GM10248 (cell line): ENCODE measurements around the gene COTL1.
"Not testable (repeated sequence)": the region's sequence is repeated elsewhere in the genome, so short reads cannot be mapped to it uniquely, and the experiment has no call there.

ENCODE experiments used
- CTCF ChIA-PET: fragments of 300-600 bp; sonication (Branson Sonifier 250); formaldehyde crosslinking; extraction: SDS; loops from one replicate; lab custom pipeline; 2021; ENCODE audit warnings: antibody characterized with exemption; lab: Yijun Ruan, JAX
- POLR2A ChIA-PET: fragments of 350-650 bp; sonication (Branson Sonifier 250); formaldehyde crosslinking; extraction: SDS; loops from one replicate; lab custom pipeline; 2020; ENCODE audit warnings: antibody characterized with exemption; lab: Yijun Ruan, JAX
- DNase-seq: peaks from one replicate; pipeline ENCODE4 v3.0.0; 2012; ENCODE audit errors: extremely low spot score
- TF ChIP-seq, protein P1 (sequence below): IDR thresholded peaks from 2 replicates; pipeline ENCODE4 v1.5.1; 2012; ENCODE audit warnings: mild to moderate bottlenecking, low read depth; ENCODE audit errors: extremely low read depth, missing control alignments, control extremely low read depth

Gene COTL1

DNA sequence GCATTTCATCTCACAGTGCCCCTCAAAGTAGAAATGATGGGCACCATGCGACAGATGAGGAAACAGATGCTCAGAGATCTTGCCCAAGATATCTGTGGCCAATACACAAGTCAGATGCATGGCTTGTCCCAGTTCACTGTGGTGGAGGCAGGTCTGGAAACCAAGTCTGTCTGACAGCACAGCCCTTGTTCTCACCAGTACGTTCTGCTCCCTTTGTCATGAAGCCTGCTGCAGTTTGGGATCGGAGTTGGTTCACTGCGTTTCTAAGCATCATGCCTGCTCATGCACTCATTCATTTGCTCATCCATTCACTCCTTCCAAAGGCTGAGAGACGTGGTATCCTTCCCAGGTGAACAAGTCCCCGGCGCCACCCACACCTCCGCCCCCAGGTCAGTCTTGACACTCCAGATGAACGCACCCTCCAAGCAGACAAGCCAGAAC, 86.2 kb downstream of the COTL1 start:
- TF ChIP-seq, protein P1, sequence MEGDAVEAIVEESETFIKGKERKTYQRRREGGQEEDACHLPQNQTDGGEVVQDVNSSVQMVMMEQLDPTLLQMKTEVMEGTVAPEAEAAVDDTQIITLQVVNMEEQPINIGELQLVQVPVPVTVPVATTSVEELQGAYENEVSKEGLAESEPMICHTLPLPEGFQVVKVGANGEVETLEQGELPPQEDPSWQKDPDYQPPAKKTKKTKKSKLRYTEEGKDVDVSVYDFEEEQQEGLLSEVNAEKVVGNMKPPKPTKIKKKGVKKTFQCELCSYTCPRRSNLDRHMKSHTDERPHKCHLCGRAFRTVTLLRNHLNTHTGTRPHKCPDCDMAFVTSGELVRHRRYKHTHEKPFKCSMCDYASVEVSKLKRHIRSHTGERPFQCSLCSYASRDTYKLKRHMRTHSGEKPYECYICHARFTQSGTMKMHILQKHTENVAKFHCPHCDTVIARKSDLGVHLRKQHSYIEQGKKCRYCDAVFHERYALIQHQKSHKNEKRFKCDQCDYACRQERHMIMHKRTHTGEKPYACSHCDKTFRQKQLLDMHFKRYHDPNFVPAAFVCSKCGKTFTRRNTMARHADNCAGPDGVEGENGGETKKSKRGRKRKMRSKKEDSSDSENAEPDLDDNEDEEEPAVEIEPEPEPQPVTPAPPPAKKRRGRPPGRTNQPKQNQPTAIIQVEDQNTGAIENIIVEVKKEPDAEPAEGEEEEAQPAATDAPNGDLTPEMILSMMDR: no peak
- POLR2A ChIA-PET: no interaction called here
- DNase-seq: no peak
- CTCF ChIA-PET: interaction anchor here (1.0 to 2.4 kb wide), 4 partner anchors 12 to 29 kb away, joined by 3 to 8 read pairs (median 5); no protein-coding TSS in a partner anchor

DNA sequence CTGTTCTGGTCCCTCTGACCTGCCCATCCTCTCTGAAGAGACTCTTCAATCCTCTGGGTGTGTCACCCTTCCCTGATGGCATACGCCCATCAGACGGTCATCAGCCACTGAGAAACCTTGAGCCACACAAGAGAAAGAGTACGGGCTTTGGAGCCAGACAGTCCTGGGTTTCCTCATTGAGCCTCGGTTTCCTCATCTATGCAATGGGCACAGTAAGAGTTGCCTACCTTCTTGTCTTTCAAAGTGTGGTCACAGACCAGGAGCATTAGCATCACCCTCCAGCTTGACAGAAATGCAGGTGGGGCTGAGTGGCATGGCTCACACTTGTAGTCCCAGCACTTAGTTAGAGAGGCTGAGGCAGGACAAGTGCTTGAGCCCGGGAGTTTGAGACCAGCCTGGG, 87.3 kb downstream of the COTL1 start:
- TF ChIP-seq, protein P1: no peak
- POLR2A ChIA-PET: no interaction called here

DNA sequence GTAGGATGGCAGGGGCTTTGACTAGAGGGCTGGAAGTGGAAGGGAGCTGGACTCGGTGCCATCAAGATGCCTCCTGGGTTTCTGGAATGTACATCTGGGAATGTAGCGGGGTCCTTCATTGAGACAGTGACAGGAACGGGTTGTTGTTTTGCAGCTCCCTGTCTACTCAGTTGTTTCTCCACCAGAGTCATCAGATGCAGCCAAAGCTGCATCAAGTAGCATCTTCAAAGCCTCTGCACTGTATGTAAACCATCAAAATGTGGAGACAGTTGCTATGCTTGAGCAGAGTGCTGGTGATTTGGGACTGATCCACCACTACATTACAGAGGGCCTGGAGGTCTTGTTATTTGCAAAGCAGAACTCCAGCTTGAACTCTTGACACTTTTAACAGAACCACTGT, 88.3 kb downstream of the COTL1 start:
- TF ChIP-seq, protein P1: no peak
- ChIA-PET CTCF (interaction anchor here (1.3 to 2.1 kb wide), 5 partner anchors 8 to 24 kb away, joined by 3 to 8 read pairs (median 4); no protein-coding TSS in a partner anchor), POLR2A (no interaction called here)
- no peak for DNase-seq

More for the DNA sequence above, 87.3 kb downstream of the COTL1 start:
- no peak for DNase-seq
- CTCF ChIA-PET: interaction anchor here (1.3 to 1.6 kb wide), 2 partner anchors 16 to 18 kb away, joined by 4 read pairs; no protein-coding TSS in a partner anchor

DNA sequence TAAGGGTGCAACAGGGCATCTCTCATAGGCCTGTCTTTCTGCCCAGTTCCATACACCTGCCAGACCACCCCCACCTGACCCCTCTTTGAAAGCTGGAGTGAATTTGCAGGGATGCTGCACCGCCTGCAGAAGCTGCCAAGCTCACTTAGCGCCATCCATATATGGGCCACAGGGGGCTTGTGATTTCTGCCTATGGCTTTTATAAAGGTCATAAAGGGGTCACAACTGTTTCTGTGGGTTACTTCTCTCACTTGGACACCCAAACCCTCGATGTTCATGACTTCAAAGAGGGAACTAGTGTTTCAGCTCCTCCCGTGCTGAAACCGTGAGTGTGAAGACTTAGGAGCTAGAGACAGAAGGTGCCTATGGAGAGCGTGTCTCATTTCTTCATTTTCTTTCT, 89.6 kb downstream of the COTL1 start:
- POLR2A ChIA-PET: no interaction called here
- TF ChIP-seq, protein P1: no peak
- CTCF ChIA-PET: interaction anchor here (1.0 to 2.1 kb wide), 7 partner anchors 11 to 94 kb away, joined by 3 to 8 read pairs (median 5); no protein-coding TSS in a partner anchor
- DNase-seq: no peak

DNA sequence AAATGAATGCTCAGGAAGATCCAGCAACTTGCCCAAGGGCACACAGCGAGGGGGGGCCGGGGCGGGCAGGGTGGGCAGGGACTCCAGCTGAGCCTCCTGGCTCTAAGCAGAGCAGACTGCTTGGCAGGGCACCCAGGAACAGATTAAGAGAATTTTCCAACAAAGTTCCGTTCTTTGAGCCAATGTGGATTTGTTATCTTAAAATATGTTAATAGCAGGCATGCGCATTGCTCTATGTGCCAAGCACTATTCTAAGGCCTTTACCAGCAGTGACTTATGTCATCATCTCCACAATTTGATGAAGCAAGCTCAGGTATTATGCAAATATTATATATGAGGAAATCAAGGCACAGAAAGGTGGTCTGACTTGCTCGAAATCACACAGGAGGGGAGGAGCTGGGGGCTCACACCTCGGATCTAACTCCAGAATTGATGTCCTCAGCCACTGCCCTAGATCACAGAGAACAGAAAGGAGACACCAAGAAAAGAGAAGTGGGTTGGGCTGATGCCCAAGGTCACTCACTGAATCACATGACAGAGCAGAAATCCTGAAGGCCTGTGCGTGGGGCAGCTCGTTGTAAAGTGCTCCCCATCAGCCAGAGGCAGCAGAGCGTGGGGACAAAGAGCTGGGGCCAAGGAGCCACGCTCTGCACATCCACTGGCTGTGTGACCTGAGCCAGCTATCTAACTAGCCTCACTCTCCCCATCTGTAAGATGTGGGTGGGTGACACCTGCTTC, 90.2 kb downstream of the COTL1 start:
- CTCF ChIA-PET: interaction anchor here (1.0 to 2.1 kb wide), 7 partner anchors 12 to 251 kb away, joined by 3 to 8 read pairs (median 4); no protein-coding TSS in a partner anchor
- POLR2A ChIA-PET: no interaction called here
- DNase-seq: no peak
- TF ChIP-seq, protein P1: no peak

DNA sequence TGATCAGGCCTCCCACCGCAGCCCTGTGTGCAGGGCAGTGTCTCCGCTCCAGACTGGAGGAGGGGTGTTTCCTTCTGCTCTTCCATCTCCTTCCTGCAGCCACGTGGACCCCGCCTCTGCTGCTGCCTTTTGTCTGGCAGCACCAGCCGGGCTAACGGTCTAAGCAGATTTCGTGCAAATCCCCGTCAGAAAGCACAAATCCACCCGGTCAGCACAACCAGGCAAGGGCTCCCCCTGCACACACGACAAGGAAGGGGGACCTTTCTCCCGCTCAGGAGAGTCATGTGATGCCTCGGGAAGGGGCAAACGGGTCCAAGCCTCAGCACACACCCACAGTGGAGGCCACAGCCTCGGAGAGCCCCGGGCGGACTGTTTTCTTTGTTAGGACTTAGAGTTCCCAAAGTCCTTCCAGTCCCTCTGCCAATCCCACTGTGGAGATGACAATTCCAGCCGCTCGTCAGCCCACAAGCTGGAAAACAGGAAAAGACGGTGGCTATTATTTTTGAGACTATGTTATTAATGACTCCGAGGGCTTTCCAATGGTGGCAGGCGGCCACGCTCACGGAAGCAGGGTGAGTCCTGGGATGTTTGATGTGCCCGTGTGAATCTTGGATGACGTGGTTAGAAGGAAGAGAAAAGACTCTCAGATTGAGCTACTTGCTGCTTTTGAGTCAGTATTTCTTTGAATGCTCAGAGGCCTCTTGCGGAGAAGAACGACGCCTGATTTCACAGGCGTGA, 90.9 kb downstream of the COTL1 start:
- CTCF ChIA-PET: interaction anchor here (1.1 to 1.9 kb wide), 4 partner anchors 16 to 250 kb away, joined by 3 to 7 read pairs (median 4); no protein-coding TSS in a partner anchor
- TF ChIP-seq, protein P1: no peak
- DNase-seq: no peak
- POLR2A ChIA-PET: interaction anchor here (0.6 kb wide), 1 partner anchor 58 kb away, joined by 5 read pairs; no protein-coding TSS in a partner anchor

DNA sequence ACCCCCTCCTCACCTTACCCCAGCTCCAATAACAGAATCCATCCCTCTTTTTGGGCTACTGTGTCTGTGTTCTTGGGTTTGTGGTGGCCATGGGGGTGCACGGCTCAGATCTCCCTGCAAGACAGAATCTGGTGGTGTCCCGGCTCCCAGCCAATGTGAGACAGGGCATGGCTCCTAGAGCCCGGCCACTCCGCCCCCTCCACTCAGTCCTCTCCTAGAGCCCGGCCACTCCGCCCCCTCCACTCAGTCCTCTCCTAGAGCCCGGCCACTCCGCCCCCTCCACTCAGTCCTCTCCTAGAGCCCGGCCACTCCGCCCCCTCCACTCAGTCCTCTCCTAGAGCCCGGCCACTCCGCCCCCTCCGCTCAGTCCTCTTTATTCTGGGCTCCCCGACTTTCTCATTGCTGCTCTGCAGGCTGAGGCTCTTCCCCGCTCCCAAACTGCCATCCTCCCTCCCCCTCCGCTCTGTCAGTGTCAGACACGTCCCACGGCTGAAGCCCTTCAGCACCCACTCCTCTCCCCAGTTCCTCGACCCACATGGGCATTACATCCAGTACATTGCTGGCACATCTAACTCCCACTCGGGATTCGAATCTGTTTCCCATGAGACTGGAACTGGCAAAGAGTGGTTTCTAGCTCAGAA, 92.8 kb downstream of the COTL1 start:
- CTCF ChIA-PET: interaction anchor here (0.6 to 1.2 kb wide), 4 partner anchors 13 to 96 kb away, joined by 3 to 4 read pairs (median 4); no protein-coding TSS in a partner anchor
- DNase-seq, POLR2A ChIA-PET: not testable (repeated sequence)
